GM13977 (cell line): ENCODE data around the gene NCKAP1.

Experiments
- DNase-seq: peaks from one replicate; pipeline ENCODE4 v3.0.0; 2012; ENCODE audit warnings: low spot score
- in situ Hi-C: fragments of 300-500 bp; cut with MboI; formaldehyde crosslinking; loops from one replicate; pipeline ENCODE4 v1.12.0; 2022; ENCODE audit warnings: low sequenced_read_pairs, low pct_unique_long_range_greater_than_20kb, mixed read lengths, inconsistent platforms; ENCODE audit not compliant: unreplicated experiment
- TF ChIP-seq, protein P1 (sequence below): IDR thresholded peaks from 2 replicates; pipeline ENCODE4 v1.5.1; 2012; ENCODE audit warnings: mild to moderate bottlenecking, control low read depth; ENCODE audit not compliant: insufficient read depth; ENCODE audit errors: extremely low read depth, missing control alignments

Gene NCKAP1

DNA sequence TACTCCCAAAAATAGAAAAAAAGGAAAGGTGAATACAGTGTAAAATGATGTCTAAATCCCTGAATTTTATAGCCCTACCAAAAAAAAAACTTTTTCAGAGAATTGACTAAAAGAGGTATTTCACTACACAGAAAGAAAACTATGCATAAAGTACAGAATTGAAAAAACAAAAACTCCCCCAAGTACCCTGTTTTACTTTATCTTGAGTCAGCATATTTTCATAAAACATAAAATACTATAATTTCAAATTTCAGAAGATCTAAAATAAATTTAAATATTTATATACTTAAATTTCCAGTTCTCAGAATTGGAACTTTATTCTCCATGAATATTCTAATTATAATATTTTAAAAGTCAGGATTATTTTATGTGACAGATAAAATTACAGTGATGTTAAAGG lies 10.1 kb downstream of the NCKAP1 start:
- TF ChIP-seq, protein P1, sequence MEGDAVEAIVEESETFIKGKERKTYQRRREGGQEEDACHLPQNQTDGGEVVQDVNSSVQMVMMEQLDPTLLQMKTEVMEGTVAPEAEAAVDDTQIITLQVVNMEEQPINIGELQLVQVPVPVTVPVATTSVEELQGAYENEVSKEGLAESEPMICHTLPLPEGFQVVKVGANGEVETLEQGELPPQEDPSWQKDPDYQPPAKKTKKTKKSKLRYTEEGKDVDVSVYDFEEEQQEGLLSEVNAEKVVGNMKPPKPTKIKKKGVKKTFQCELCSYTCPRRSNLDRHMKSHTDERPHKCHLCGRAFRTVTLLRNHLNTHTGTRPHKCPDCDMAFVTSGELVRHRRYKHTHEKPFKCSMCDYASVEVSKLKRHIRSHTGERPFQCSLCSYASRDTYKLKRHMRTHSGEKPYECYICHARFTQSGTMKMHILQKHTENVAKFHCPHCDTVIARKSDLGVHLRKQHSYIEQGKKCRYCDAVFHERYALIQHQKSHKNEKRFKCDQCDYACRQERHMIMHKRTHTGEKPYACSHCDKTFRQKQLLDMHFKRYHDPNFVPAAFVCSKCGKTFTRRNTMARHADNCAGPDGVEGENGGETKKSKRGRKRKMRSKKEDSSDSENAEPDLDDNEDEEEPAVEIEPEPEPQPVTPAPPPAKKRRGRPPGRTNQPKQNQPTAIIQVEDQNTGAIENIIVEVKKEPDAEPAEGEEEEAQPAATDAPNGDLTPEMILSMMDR, result no peak
- in situ Hi-C loops, result no loop called here
- DNase-seq, result no peak

DNA sequence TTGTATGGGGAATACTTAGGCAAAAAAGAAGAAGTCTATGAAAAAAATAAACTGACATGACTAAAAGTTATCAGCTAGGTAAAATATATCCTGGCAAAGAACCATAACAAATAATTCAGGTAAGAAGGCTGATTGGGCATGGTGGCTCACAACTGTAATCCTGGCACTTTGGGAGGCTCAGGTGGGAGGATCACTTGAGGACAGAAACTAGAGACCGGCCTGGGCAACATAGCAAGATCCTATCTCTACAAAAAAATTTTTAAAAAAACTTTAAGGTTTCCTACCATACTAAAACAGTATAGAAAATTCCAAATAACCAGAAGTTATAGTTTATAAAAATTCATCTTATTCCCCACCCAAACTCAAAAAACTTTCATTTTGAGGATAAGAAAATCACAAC lies 10.8 kb downstream of the NCKAP1 start:
- in situ Hi-C loops, result no loop called here

DNA sequence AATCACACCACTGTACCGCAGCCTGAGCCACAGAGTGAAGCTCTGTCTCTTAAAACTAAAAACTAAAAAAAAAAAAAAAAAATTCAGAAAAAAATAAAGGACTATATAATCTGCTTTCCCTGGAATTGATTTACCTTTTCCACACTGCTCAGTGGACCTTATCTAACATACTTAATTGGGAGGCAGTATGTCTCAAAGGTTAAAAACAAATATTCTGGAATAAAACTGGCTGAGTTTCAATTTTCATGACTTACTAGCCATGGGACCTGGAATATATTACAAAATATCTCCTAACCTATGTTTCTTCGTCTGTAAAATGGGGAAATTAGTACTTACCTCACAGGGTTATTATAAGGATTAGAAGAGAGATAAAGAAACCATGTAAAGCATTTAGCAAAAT lies 11.8 kb downstream of the NCKAP1 start:
- TF ChIP-seq, protein P1, result no peak
- DNase-seq, result no peak
- in situ Hi-C loops, result no loop called here

More for the DNA sequence above, 10.8 kb downstream of the NCKAP1 start:
- no peak for DNase-seq
- TF ChIP-seq, protein P1, result no peak

DNA sequence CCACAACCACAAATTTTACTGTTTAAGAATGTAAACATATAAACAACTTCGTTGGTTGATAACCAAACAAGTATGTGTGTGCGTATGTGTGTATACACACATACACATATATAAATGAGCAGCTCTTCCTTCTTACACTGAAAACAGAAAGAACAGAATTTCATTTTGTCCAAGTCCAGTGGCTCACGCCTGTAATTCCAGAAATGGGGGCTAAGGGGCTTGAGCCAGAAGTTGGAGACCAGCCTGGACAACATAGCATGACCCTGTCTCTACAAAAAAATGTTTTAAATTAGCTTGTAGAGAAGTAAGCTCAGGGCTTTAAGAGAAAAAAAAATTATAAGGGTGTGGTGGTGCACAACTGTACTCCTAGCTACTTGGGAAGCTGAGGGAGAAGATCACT lies 12.3 kb downstream of the NCKAP1 start:
- in situ Hi-C loops, result no loop called here

DNA sequence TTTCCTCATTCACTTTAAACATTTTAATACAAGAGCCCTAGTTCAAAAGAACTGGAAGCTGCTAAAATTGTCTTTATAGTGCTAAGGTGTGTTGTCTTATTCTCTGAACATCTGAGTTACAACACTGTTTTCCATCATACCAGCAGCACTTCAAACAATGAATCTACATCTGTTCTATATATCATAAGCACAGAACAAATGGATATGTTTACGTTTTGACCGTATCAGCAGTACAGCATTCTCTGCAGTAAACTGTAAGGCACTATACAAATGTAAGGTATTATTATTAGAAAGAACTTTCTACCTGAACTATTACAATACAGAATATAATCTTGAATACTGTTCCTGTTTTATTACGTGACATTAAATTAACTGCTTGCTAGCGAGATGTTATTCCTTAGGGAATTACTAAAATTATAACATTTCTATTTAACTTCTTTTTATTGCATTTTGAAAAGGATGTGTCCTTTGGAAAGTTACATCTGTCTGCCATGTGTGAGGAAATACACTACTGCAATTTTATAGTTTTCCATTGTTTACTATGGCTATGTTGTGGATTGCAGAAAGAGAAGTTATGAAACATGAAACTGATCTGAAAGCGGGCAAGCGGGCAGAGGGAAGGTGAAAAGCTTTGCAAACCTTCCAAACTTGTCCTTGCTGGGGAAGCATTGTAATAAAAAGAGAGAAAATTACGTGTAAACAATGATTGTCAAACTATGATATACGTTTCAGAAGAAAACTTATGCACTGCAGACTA lies 13.7 kb downstream of the NCKAP1 start:
- in situ Hi-C loops, result no loop called here
- DNase-seq, result no peak
- TF ChIP-seq, protein P1, result no peak

More for the DNA sequence above, 12.3 kb downstream of the NCKAP1 start:
- no peak for DNase-seq
- TF ChIP-seq, protein P1, result no peak

DNA sequence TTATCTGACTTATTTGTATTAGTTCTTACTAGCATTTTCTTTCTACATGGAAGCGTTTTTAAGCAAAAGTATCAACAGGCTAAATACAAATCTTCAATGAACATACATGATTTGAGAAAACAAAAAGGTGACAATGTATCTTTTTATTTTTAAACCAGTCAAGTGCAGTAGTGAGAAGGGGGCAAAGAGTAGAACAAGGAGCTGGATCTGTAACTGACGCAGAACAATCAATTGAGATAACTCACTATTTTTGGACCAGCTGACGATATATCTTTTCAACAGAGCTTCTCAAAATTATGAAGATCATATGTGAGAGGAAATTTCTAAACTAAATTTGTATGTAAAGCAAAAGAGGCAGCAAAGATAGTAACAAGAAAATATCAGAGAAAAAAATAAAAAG lies 15.5 kb downstream of the NCKAP1 start:
- DNase-seq, result no peak
- in situ Hi-C loops, result no loop called here
- TF ChIP-seq, protein P1, result no peak
